Bronchial epithelial cell (primary cell): ENCODE results near the gene TFEC. TPM values are rescaled to one million over a fixed set of nuclear protein-coding genes. Genes with fewer than 3 reads are reported as not detected.
A peak's percentile ranks its signal among the peaks of the same experiment; 100 is the strongest.

Experiments used
- DNase-seq: peaks from one replicate; pipeline ENCODE4 v3.0.0-alpha.2; 2010; ENCODE audit warnings: low read depth
- FAIRE-seq: peaks from 2 replicates; lab custom pipeline; 2011; peaks lifted over from hg19 to GRCh38; lab: Jason Lieb, UNC
- H3K27me3 ChIP-seq: 2 replicates; pipeline ENCODE4 v1.5.1; 2011; ENCODE audit warnings: low read length; ENCODE audit not compliant: control insufficient read depth, insufficient read depth
- H3K36me3 ChIP-seq: 2 replicates; pipeline ENCODE4 v1.5.1; 2011; ENCODE audit warnings: low read length; ENCODE audit not compliant: control insufficient read depth, insufficient read depth
- H3K4me3 ChIP-seq: 2 replicates; pipeline ENCODE4 v1.5.1; 2011; ENCODE audit warnings: mild to moderate bottlenecking, low read depth, low read length, control low read depth
- CTCF ChIP-seq: IDR thresholded peaks from 2 replicates; pipeline ENCODE4 v1.5.1; 2011; ENCODE audit warnings: mild to moderate bottlenecking, moderate library complexity, low read length, control low read depth, inconsistent platforms; ENCODE audit not compliant: insufficient read depth, severe bottlenecking
- total RNA-seq: library from RNA; depleted of rRNA; stranded (reverse); fragments of >200 nt; gene quantifications from 2 replicates; pipeline ENCODE4 v1.2.1, GENCODE V29; 2014

TFEC gene
- total RNA-seq, 1 donor from 2014 or later, result not detected

DNA sequence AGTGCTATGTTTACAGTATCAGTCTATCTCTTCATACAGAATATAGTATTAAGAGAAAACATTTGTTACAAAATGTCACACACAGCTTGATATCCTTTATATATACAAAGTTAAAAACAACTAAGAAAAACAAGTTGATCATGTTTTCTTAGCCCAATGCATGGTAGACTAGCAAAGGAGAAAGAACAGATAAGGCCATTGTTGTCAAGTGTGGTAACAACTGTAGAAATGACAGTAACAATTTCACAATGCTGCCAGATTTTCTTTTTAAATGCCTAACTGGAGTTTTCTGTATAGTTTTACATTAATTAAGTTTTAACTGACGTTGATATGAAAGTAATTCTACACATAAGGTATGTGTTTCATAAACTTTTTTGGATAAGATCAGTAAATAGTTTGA lies 65.8 kb downstream of the TFEC start:
- H3K27me3 ChIP-seq, result no peaks in the 10 kb centered on the region
- FAIRE-seq, result no peak
- H3K4me3 ChIP-seq, result no peak overlapping the region
- no peak for DNase-seq
- TF ChIP-seq CTCF, result no peak
- no peaks in the 10 kb centered on the region for H3K36me3 ChIP-seq

DNA sequence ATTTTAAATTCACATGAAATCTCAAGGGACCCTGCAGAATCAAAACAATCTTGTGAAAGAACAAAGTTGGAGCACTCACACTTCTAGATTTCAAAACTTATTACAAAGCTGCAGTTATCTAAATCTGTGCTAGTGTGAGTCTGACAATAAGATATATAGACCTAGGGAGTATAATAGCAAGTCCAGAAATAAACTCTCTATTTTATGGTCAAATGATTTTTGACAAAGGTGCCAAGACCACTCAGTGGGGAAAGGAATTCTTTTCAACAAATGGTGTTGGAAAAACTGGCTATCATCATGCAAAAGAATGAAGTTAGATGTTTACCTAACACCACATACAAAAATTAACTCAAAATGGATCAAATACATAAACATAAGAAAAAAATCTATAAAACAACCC lies 68.2 kb downstream of the TFEC start:
- Histone ChIP-seq H3K4me3 (no peak overlapping the region), H3K36me3 (no peaks in the 10 kb centered on the region), H3K27me3 (no peaks in the 10 kb centered on the region)
- DNase-seq (no peak), FAIRE-seq (no peak)
- TF ChIP-seq CTCF, result no peak

DNA sequence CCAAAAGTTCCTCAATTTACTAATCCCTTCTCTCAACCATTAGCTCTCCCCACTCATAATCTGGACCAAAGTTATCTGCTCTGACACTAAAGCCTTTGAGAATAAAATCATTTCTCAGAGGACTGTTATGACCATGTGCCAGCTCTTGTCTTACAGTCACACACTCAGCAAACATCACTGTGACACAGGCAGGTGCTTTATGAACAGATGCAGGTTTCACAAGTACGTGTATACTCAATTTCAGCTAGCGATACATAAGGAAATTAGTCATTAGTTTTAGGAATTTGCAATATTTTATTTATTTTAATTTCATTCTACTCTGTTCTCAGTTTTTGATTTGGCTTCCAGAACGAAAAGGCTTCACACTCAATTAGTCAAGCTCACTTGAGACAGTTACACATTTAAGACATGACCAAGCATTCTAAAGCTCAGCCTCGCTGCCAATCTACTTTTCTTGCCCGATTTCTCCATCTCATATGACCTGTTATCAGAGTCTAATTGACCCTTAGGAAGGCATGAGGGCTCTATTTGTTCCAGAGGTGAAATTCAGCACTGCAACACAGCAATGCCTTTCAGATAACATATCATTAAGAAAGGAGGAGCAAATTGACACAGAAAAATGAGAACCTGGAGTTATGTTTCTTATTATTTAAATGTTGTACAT lies 76.8 kb downstream of the TFEC start:
- FAIRE-seq (no peak), DNase-seq (no peak)
- Histone ChIP-seq H3K36me3 (no peaks in the 10 kb centered on the region), H3K4me3 (no peak overlapping the region), H3K27me3 (no peaks in the 10 kb centered on the region)
- no peak for TF ChIP-seq CTCF

- FAIRE-seq (no peak), DNase-seq (no peak)
- Histone ChIP-seq H3K27me3 (no peaks in the 10 kb centered on the region), H3K4me3 (no peak overlapping the region), H3K36me3 (no peaks in the 10 kb centered on the region)
- TF ChIP-seq CTCF, result no peak
Observed at GRCh38 chr7:115952832-115953231, 77.7 kb downstream of the TFEC start.

GRCh38 chr7:115951547-115951946 lies 79.0 kb downstream of the TFEC start:
- FAIRE-seq, result no peak
- no peak overlapping the region for H3K4me3 ChIP-seq
- no peak for DNase-seq
- no peak for TF ChIP-seq CTCF
- no peaks in the 10 kb centered on the region for H3K36me3 ChIP-seq
- no peaks in the 10 kb centered on the region for H3K27me3 ChIP-seq

DNA sequence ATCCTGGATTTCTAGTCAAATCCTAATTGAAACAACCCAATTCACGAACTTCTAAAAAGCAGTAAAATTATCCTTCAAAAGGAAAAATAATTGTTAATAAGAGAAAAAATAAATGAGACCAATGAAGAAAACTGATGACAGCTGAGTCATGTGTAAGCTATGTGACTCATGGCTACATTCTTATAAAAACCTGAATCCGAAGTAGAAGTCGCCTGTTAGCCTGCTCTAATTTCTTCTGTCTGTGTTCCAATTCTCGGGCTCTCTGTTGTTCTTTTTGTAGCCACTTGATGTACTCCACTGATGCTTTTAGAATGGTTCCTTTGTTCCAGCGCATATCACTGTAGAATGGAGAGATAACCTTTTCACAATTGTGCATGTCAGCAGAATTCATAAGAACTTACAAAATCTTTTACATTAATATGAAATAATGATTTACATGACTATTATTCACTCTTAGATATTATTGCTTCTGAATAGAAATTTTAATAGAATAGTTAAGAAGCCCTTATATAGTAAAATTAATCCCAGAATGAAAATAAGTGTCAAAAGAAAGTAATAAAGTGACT lies 88.8 kb downstream of the TFEC start:
- FAIRE-seq, result no peak
- no peaks in the 10 kb centered on the region for H3K27me3 ChIP-seq
- H3K36me3 ChIP-seq, result no peaks in the 10 kb centered on the region
- H3K4me3 ChIP-seq, result no peak overlapping the region
- peak; percentile 54 for DNase-seq
- TF ChIP-seq CTCF, result no peak
